Bronchial epithelial cell (primary cell): ENCODE measurements around the gene RBMS1. TPM values are rescaled to one million over a fixed set of nuclear protein-coding genes. Genes with fewer than 3 reads are reported as not detected.

ENCODE experiments used
- DNase-seq: peaks from one replicate; pipeline ENCODE4 v3.0.0-alpha.2; 2010; ENCODE audit warnings: low read depth
- FAIRE-seq: peaks from 2 replicates; lab custom pipeline; 2011; peaks lifted over from hg19 to GRCh38; lab: Jason Lieb, UNC
- H3K27me3 ChIP-seq: 2 replicates; pipeline ENCODE4 v1.5.1; 2011; ENCODE audit warnings: low read length; ENCODE audit not compliant: control insufficient read depth, insufficient read depth
- H3K36me3 ChIP-seq: 2 replicates; pipeline ENCODE4 v1.5.1; 2011; ENCODE audit warnings: low read length; ENCODE audit not compliant: control insufficient read depth, insufficient read depth
- H3K4me3 ChIP-seq: 2 replicates; pipeline ENCODE4 v1.5.1; 2011; ENCODE audit warnings: mild to moderate bottlenecking, low read depth, low read length, control low read depth
- total RNA-seq: library from RNA; depleted of rRNA; stranded (reverse); fragments of >200 nt; gene quantifications from 2 replicates; pipeline ENCODE4 v1.2.1, GENCODE V29; 2014
- TF ChIP-seq, protein P1 (sequence below): IDR thresholded peaks from 2 replicates; pipeline ENCODE4 v1.5.1; 2011; ENCODE audit warnings: mild to moderate bottlenecking, moderate library complexity, low read length, control low read depth, inconsistent platforms; ENCODE audit not compliant: insufficient read depth, severe bottlenecking

The RBMS1 gene
- total RNA-seq, 1 donor from 2014 or later, result 30.0 TPM

DNA sequence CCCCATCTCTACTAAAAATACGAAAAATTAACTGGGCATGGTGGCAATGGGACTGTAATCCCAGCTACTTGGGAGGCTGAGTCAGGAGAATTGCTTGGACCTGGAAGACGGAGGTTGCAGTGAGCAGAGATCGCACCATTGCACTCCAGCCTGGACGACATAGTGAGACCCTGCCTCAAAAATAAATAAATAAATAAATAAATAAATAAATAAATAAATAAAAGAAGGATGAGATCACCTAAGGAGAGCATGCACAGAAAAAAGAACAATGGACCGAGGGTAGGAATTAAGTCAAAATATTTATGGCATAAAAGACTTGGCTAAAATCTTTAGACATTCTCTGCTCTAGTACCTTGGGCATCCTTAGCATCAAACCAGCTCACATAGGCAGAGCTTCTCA lies 8.9 kb upstream of the RBMS1 start:
- TF ChIP-seq, protein P1, sequence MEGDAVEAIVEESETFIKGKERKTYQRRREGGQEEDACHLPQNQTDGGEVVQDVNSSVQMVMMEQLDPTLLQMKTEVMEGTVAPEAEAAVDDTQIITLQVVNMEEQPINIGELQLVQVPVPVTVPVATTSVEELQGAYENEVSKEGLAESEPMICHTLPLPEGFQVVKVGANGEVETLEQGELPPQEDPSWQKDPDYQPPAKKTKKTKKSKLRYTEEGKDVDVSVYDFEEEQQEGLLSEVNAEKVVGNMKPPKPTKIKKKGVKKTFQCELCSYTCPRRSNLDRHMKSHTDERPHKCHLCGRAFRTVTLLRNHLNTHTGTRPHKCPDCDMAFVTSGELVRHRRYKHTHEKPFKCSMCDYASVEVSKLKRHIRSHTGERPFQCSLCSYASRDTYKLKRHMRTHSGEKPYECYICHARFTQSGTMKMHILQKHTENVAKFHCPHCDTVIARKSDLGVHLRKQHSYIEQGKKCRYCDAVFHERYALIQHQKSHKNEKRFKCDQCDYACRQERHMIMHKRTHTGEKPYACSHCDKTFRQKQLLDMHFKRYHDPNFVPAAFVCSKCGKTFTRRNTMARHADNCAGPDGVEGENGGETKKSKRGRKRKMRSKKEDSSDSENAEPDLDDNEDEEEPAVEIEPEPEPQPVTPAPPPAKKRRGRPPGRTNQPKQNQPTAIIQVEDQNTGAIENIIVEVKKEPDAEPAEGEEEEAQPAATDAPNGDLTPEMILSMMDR, result no peak
- no peak for DNase-seq
- no peaks in the 10 kb centered on the region for H3K36me3 ChIP-seq
- H3K4me3 ChIP-seq, result no peak overlapping the region
- FAIRE-seq, result no peak
- H3K27me3 ChIP-seq, result no peaks in the 10 kb centered on the region

DNA sequence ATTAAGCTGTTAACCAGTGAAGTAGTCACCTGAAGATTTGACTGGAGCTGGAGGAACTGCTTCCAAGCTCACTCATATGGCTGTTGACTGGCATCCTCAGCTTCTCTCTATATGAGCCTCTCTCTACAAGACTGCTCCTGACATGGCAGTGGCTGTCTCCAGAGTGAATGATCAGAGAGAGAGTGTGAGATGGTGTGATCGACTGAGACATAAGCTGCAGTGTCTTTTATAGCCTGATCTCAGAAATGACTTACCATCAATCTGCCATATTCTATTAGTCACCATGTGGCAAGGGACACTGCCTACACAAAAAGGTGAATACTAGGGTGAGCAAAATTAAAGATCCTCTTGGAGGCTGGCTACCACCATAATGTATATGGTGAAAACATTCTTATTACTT lies 7.8 kb upstream of the RBMS1 start:
- Histone ChIP-seq H3K27me3 (no peaks in the 10 kb centered on the region), H3K4me3 (no peak overlapping the region), H3K36me3 (no peaks in the 10 kb centered on the region)
- DNase-seq (no peak), FAIRE-seq (no peak)
- TF ChIP-seq, protein P1, result no peak

DNA sequence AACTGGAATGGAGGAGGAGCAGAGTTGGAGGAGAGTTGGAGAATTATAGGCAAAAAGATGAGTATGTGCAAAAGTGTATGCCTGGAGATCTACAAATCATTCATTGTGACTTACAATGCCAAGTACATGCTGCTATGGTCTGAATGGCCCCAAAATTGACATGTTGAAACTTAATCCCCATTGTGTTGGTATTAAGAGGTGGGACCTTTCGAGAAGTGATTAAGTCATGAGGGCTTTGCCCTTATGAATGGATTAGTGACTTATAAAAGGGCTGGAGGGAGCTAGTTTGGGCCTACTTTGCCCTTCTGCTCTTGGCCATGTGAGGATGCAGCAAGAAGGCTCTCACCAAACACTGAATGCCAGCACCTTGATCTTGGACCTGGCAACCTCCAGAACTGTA lies 6.3 kb upstream of the RBMS1 start:
- Histone ChIP-seq H3K4me3 (no peak overlapping the region), H3K36me3 (no peaks in the 10 kb centered on the region), H3K27me3 (no peaks in the 10 kb centered on the region)
- TF ChIP-seq, protein P1, result no peak
- FAIRE-seq, result no peak
- peak; percentile 31 for DNase-seq

DNA sequence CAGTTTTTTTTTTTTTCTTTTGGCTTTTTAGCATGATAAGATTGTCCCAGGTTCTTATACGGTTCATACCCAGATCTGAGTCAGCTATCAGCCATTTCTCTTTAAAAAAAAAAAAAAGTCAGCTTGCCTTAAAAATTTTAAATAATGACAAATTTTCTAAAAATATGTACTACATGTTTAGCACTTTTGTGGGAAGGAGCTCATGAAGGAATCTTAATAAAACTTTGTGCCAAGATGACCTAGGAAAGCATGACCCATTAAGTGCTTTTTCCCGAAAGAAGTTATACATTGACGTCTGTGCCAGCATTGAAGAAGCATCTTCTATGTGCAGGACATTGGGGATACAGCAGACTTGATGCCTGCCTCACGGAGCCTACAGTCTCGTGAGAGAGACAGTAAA lies 4.5 kb upstream of the RBMS1 start:
- Histone ChIP-seq H3K36me3 (no peaks in the 10 kb centered on the region), H3K4me3 (no peak overlapping the region), H3K27me3 (no peaks in the 10 kb centered on the region)
- FAIRE-seq (no peak), DNase-seq (no peak)
- TF ChIP-seq, protein P1, result no peak

DNA sequence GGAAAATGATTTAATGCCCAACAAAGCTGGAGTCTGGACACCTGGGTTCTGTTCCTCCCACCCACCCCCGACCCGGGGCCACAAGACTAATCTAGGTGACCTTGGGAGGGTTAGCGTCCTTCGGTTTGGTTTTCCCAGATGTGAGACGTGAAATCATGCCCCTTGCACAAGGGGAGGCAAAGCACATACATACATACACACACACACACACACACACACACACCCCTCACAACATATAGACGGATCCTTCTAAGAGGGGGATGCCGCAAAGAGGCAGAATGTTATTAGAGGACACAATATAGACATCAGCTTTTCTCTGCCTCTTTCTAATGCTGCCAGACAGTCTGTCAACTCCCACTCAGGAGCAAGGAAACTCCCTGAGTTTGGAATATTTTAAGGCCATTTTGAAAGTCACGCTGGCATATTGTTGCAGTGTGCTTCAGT lies 616 bp upstream of the RBMS1 start:
- no peaks in the 10 kb centered on the region for H3K27me3 ChIP-seq
- no peaks in the 10 kb centered on the region for H3K36me3 ChIP-seq
- TF ChIP-seq, protein P1, result no peak
- no peak for FAIRE-seq
- no peak for DNase-seq
- H3K4me3 ChIP-seq, result peak overlapping the region; percentile 91
